Breast epithelium (tissue), 3 donors: ENCODE results near the gene UBA1.

Source experiments
- POLR2A ChIP-seq: fragments of 450-650 bp; IDR thresholded peaks from one replicate; pipeline ENCODE4 v1.6.1; 2016; ENCODE audit warnings: antibody characterized with exemption, mild to moderate bottlenecking, moderate library complexity
- TF ChIP-seq, protein P1 (sequence below), 3 donors: fragments of 450-650 bp; IDR thresholded peaks; one replicate each; pipeline ENCODE4 v1.5.1; 2016 to 2017; ENCODE audit warnings: antibody characterized with exemption in 3 of 3, mild to moderate bottlenecking in 3 of 3, moderate library complexity in 3 of 3

DNA sequence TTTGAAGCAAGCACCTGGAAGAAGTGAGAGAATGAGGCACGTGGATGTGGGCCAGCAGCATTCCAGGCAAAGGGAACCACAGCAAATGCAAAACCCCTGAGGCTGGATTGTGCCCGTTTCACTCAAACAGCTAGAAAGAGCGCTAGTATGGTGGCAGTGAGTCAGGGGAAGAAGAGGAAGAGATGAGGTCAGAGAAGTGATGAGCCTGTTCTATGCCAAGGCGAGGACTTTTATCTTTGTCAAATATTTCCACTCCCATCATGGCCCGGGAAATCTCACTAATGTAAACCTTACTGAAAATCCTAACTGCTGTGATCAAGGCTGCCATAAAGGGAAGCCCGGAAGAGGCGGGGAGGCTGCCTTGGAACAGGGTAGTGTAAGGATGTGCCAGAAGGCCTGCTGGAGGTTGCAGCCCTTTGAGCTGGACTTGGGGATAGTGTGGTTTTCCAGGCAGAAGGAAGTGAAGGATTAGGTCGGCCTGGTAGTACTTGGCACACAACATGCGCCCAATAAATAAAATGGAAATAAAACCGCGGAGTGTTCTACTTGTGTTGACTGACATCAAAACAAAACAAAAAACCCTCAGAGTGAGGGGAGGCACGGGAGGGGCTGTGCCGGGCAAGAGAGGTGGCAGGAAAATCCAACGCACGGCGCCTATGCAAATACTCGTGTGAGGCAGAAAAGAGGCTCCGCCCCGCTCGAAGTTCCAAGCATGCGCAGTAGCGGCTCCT lies 23.7 kb downstream of the UBA1 start:
- TF ChIP-seq, protein P1, sequence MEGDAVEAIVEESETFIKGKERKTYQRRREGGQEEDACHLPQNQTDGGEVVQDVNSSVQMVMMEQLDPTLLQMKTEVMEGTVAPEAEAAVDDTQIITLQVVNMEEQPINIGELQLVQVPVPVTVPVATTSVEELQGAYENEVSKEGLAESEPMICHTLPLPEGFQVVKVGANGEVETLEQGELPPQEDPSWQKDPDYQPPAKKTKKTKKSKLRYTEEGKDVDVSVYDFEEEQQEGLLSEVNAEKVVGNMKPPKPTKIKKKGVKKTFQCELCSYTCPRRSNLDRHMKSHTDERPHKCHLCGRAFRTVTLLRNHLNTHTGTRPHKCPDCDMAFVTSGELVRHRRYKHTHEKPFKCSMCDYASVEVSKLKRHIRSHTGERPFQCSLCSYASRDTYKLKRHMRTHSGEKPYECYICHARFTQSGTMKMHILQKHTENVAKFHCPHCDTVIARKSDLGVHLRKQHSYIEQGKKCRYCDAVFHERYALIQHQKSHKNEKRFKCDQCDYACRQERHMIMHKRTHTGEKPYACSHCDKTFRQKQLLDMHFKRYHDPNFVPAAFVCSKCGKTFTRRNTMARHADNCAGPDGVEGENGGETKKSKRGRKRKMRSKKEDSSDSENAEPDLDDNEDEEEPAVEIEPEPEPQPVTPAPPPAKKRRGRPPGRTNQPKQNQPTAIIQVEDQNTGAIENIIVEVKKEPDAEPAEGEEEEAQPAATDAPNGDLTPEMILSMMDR (IDR thresholded peaks at IDR 0.05), result no peak
- TF ChIP-seq POLR2A, result no peak
